GM18909 (cell line): ENCODE measurements around the gene ILKAP.

ENCODE experiments used
- ATAC-seq: cut with Tn5 transposase; IDR thresholded peaks from one replicate; pipeline ENCODE4 v1.9.1; 2021; ENCODE audit warnings: mild to moderate bottlenecking; ENCODE audit not compliant: unreplicated experiment, poor library complexity

The ILKAP gene

GRCh38 chr2:238139196-238140039, 64.1 kb downstream of the ILKAP start:
- no peak for ATAC-seq

GRCh38 chr2:238138331-238139195, 64.9 kb downstream of the ILKAP start, which contains the start of gene KLHL30:
KLHL30 (plus strand) TSS chr2:238138668; CDS start chr2:238140755, 2,087 bp downstream.
- ATAC-seq = no peak

GRCh38 chr2:238137885-238138284, 65.6 kb downstream of the ILKAP start:
- ATAC-seq = no peak

- ATAC-seq = no peak
Observed at GRCh38 chr2:238136820-238137537, 66.5 kb downstream of the ILKAP start.

- ATAC-seq = no peak
Observed at GRCh38 chr2:238135601-238136150, 67.8 kb downstream of the ILKAP start.

DNA sequence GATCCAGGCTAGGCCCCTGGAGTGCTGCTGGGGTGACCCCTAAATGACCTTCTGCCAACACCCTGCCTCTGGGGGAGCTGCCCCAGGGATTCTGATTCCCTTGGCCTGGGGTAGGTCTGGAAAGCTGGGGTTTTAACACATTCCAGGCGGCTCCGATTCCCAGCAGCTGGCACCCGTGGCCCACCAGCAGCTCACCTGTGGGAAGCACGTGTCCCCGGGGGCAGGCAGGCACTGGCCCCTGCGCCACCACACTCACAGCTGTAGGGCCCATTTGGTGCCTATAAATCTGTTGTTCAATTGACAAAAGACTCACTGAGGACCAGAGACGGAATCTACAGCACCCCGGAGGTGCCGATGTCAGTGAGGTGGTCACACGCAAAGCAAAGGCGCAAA, 69.1 kb downstream of the ILKAP start:
- ATAC-seq = no peak

- no peak for ATAC-seq
Observed at GRCh38 chr2:238133499-238134392, 69.7 kb downstream of the ILKAP start.

DNA sequence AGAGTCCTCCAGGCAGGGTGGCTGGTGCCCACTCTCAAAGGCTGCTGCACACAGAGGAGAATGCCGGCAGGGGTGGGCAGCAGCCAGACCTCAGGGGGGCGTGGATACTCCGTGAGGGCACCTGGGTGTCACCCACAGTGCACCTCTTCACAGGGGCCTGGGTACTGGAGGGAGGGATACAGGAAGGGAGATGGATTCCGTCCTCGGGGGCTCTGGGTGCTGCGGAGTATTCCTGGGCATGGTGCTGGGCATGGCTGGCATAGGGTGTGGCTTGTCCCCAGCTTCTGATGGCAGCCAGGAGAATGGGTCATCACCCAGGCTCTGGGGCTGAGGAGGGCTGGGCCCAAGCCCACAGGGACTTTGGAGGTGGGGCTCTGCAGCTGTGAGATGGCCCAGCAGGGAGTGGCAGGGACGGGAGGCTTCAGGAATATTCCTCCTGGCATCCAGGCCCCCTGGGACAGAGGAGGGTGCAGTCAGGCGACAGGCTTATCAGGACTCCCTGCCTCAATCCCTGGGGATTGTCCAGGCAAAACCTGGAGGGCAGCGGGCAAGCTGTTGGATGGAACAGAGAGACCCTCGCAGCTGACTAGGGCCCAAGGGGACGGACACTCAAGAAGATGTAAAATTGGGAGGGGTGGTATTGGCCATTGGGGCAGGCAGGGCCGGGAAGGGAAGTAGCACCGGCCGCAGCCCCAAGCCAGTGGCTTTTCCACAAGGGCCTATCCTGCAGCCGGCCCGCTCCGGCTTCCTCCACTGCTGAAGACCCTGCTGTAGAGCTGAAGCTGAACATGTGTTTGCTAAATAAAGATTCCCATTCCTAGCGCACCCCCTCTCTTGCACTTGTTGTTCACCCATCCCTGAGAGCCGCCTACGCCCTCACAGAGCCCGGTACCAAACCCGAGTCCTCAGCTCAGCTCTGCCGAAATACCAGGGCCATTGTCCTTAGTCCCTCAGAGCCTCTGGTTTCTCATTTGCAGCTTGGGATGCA, 70.7 kb downstream of the ILKAP start:
- ATAC-seq = no peak

DNA sequence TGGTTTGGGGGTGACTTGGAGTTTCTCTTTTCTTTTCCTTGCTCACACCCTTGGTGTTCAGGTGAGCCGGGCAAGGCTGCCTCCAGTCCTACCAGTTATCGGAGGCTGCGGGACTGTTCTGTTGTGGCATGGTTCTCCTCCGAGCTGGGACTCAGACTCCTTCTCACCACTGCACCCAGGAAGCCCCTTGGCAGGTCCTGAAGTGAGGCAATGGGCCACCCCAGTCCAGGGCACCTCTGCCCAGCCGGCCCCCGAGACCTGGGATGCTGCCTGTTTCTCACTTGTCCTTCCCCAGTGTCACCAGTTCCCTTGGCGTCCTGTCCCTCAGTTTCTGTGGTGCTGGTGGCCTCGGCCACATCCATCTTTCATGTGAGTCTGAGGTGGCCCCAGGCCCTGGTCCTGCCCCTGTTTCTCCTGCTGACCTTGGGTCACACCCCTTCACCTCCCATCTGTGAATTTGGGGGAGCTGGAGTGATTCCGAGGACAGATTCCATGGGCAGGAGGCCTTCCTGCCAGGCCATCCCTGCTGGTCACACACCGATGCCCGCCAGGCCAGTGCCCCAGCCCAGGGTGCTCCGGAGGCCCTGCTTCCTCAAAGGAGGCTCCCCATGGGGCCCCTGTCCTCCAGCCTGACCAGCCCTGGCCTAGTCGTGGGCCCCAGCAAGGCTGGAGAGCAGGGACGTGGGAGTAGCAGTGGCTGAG, 71.6 kb downstream of the ILKAP start:
- no peak for ATAC-seq

DNA sequence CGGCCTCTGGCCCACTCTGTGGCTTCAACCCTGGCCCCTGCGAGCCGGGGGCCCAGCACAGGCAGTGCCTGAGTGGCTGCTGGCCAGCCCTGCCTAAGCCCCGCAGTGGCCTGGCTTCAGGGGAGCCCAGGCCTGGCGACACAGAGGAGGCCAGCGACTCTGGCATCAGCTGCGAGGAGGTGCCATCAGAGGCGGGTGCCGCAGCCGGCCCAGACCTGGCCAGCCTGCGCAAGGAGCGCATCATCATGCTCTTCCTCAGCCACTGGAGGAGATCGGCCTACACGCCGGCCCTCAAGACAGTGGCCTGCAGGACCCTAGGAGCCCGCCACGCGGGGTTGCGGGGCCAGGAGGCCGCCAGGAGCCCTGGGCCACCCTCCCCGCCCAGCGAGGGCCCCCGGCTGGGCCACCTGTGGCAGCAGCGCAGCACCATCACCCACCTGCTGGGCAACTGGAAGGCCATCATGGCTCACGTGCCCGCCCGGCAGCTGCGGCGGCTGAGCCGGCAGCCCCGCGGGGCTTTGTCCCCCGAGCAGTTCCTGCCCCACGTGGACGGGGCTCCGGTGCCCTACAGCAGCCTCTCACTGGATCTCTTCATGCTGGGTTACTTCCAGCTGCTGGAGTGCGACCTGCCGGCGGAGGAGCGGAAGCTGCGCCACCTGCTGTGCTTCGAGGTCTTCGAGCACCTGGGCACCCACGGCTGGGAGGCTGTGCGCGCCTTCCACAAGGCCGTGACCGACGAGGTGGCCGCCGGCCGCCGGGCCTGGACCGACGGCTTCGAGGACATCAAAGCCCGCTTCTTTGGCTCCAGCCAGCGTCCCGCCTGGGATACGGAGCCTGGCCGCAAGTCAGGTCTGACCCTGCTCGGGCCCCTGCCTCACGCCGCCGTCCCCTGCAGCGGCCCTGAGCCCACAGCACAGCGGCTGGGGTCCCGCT, 72.5 kb downstream of the ILKAP start:
- no peak for ATAC-seq

GRCh38 chr2:238130111-238130695, 73.3 kb downstream of the ILKAP start:
- no peak for ATAC-seq

- ATAC-seq = no peak
Observed at GRCh38 chr2:238129166-238130010, 74.1 kb downstream of the ILKAP start.

DNA sequence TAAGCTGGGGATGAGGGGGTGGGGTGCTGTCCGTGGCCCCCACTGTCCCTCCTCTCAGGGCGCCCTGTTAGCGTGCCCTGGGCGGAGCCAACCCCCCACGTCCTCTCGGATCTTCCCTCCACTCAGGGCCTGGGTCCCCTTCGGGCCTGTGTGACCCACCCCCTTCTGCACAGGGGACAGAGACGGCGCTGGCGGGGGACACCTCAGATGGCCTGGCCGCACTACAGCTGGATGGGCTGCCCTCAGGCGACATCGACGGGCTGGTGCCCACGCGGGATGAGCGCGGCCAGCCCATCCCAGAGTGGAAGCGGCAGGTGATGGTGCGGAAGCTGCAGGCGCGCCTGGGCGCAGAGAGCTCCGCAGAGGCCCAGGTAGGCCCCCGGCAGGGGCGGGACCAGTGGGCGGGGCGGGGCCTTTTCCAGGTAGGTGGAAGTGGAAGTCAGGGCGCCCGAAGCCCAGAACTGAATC, 74.9 kb downstream of the ILKAP start:
- ATAC-seq = no peak

GRCh38 chr2:238128061-238128440, 75.4 kb downstream of the ILKAP start:
- no peak for ATAC-seq
